Keratinocyte (primary cell): ENCODE results near the gene SLX4IP.

Experiments used
- EZH2 ChIP-seq: IDR thresholded peaks from one replicate; pipeline ENCODE4 v1.6.1; 2012; ENCODE audit warnings: inconsistent platforms, mild to moderate bottlenecking, low read length, moderate library complexity
- TF ChIP-seq, protein P1 (sequence below), 3 experiments: IDR thresholded peaks in 1 of 3; conservative IDR thresholded peaks in 1 of 3; optimal IDR thresholded peaks in 1 of 3; 2 replicates in 2 of 3; 3 replicates in 1 of 3; pipeline versions ENCODE3 to v1.5.1; 2011; ENCODE audit warnings: low read length in 3 of 3, mild to moderate bottlenecking in 3 of 3, moderate library complexity in 2 of 3, control low read depth in 1 of 3, inconsistent platforms in 1 of 3; ENCODE audit not compliant: insufficient read depth in 2 of 3; ENCODE audit errors: extremely low read depth in 1 of 3

DNA sequence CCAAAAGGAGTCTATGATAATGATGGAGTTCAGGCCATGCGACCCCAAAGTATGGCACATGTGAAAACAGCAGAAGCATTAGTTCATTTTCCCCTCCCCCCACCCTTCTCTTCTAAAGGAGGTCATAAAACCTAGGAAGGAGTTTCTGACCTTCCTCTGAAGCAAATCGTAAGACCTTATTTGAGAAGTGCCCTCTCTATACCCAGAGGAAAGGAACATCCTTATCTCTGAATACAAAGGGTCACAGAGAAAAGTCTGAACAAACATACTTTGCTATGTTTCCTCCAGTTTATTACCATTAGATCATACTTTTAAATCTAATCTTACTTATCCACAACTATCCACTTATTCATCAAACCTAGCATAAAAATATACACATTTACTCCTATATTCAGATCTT lies 48.6 kb downstream of the SLX4IP start:
- TF ChIP-seq, protein P1, sequence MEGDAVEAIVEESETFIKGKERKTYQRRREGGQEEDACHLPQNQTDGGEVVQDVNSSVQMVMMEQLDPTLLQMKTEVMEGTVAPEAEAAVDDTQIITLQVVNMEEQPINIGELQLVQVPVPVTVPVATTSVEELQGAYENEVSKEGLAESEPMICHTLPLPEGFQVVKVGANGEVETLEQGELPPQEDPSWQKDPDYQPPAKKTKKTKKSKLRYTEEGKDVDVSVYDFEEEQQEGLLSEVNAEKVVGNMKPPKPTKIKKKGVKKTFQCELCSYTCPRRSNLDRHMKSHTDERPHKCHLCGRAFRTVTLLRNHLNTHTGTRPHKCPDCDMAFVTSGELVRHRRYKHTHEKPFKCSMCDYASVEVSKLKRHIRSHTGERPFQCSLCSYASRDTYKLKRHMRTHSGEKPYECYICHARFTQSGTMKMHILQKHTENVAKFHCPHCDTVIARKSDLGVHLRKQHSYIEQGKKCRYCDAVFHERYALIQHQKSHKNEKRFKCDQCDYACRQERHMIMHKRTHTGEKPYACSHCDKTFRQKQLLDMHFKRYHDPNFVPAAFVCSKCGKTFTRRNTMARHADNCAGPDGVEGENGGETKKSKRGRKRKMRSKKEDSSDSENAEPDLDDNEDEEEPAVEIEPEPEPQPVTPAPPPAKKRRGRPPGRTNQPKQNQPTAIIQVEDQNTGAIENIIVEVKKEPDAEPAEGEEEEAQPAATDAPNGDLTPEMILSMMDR (optimal IDR thresholded peaks at IDR 0.05 in 1 of 3, IDR thresholded peaks at IDR 0.05 in 1 of 3, conservative IDR thresholded peaks at IDR 0.05 in 1 of 3; ENCODE audit: extremely low read depth in 1 of 3, insufficient read depth in 2 of 3, low read length in 3 of 3), result no peak
- no peak for TF ChIP-seq EZH2
